ENCODE measurements around the gene AKR1A1. TPM values are rescaled to one million over a fixed set of nuclear protein-coding genes. Genes with fewer than 3 reads are reported as not detected.

AKR1A1 gene
- total RNA-seq, 1 donor from 2014 or later: 214 TPM

DNA sequence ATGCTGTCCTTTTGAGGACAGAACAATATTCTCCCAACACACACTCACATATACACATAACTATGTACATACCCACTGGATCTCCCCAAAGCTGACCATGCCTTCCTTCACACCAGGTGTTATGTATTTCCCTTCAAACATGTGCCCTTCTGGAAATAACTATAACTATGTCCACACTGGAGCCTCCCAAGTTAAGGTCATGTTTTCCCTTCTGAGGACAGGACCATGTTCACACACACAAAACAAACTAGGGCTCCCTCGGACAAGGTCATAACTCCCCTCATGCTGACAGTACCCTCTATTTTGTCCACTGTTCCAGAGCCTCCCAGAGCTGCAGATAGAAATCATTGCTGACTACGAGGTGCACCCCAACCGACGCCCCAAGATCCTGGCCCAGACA, 42.7 kb upstream of the AKR1A1 start:
- Mint-ChIP-seq H3K9me3 (ENCODE audit: low read depth) (no peaks in the 10 kb centered on the region), H3K4me1 (ENCODE audit: low read depth) (peaks cover 2% of the 10 kb centered on the region), H3K36me3 (ENCODE audit: insufficient read depth) (peaks cover 15% of the 10 kb centered on the region), H3K27me3 (no peaks in the 10 kb centered on the region), H3K4me3 (ENCODE audit: low read depth) (no peak overlapping the region), H3K27ac (peak overlapping the region; percentile 10)
- no peak for TF ChIP-seq CTCF (IDR thresholded peaks at IDR 0.05; ENCODE audit: unreplicated experiment)
- DNase-seq (ENCODE audit: low spot score, unreplicated experiment): no peak

DNA sequence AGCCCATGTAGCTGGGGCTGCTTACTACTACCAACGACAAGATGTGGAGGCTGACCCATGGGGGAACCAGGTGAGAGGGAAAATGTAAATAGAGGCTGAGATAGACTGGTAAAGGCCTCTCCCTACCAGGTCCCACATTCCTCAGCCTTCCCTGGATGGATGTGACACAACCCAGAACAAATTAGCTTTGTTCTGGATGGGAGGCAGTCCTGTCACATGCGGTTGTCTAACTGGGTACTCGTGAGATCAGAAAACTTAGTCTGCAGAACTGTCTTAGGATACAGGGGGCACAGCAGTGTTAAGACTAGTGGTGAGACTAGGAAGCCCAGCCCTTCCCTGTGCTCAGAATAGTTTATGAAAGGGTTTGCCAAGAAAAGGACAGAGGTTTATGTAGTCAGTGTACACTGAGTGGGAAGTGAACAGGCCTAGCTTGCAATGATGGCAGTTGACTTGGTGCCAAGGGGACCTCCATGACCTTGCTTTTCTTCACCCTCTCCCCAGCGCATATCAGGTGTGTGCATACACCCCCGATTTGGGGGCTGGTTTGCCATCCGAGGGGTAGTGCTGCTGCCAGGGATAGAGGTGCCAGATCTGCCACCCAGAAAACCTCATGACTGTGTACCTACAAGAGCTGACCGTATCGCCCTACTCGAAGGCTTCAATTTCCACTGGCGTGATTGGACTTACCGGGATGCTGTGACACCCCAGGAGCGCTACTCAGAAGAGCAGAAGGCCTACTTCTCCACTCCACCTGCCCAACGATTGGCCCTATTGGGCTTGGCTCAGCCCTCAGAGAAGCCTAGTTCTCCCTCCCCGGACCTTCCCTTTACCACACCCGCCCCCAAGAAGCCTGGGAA, 42.1 kb upstream of the AKR1A1 start:
- H3K4me3 Mint-ChIP-seq (ENCODE audit: low read depth): no peak overlapping the region
- no peak for DNase-seq (ENCODE audit: low spot score, unreplicated experiment)
- peaks cover 7% of the 10 kb centered on the region for H3K4me1 Mint-ChIP-seq (ENCODE audit: low read depth)
- H3K27me3 Mint-ChIP-seq: no peaks in the 10 kb centered on the region
- TF ChIP-seq CTCF (IDR thresholded peaks at IDR 0.05; ENCODE audit: unreplicated experiment): no peak
- peak overlapping the region; percentile 10 for H3K27ac Mint-ChIP-seq
- H3K36me3 Mint-ChIP-seq (ENCODE audit: insufficient read depth): peaks cover 16% of the 10 kb centered on the region
- no peaks in the 10 kb centered on the region for H3K9me3 Mint-ChIP-seq (ENCODE audit: low read depth)

DNA sequence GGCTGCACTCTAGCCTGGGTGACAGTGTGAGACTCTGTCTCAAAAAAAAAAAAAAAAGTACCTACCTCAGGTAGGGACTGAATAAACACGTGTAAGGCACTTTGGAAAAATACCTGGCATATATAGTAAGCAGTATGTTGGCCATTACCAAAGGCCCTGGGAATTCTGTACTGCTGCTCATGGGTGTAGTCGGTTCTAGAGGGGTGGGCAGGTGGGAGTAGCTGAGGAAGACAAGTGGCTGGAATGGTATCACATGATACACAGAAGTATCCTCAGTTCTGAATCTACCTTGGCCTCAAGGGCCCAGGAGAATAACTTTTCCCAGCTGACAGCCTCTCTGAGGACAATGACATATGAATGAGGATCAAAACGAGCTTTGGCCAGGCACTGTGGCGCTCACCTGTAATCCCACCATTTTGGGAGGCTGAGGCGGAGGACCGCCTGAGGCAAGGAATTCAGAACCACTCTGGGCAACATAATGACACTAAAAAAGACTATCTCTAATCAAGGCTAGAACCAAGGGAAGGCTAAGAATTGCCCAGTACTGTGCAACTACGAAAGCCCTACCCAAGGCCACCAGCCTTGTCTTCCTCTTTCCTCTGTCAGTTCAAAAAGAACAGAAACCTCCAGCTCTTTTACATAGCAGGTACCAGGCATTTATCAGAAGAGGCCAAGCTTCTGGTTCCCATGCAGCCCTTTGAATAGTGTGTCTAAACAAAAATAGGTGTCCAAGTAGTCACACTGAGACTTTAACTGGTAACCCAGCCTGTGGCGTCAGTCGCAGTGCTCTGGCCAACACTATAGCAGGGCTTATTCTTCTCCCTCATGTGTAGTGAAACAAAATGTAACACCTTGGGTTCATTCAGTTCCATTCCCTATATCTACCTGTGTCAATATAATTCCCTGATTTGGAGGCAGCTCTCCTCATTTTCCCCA, 40.3 kb upstream of the AKR1A1 start:
- no peak for DNase-seq (ENCODE audit: low spot score, unreplicated experiment)
- Mint-ChIP-seq H3K27ac (no peak overlapping the region), H3K4me3 (ENCODE audit: low read depth) (no peak overlapping the region), H3K36me3 (ENCODE audit: insufficient read depth) (peaks cover 26% of the 10 kb centered on the region), H3K27me3 (no peaks in the 10 kb centered on the region), H3K4me1 (ENCODE audit: low read depth) (peaks cover 24% of the 10 kb centered on the region), H3K9me3 (ENCODE audit: low read depth) (no peaks in the 10 kb centered on the region)
- no peak for TF ChIP-seq CTCF (IDR thresholded peaks at IDR 0.05; ENCODE audit: unreplicated experiment)

GRCh38 chr1:45510972-45511527, 39.6 kb upstream of the AKR1A1 start:
- Mint-ChIP-seq H3K27me3 (no peaks in the 10 kb centered on the region), H3K4me1 (ENCODE audit: low read depth) (peaks cover 26% of the 10 kb centered on the region)

More at GRCh38 chr1:45510972-45511527, 39.6 kb upstream of the AKR1A1 start:
- Mint-ChIP-seq H3K4me3 (ENCODE audit: low read depth) (no peak overlapping the region), H3K36me3 (ENCODE audit: insufficient read depth) (peaks cover 29% of the 10 kb centered on the region), H3K9me3 (ENCODE audit: low read depth) (no peaks in the 10 kb centered on the region), H3K27ac (no peak overlapping the region)
- no peak for DNase-seq (ENCODE audit: low spot score, unreplicated experiment)
- no peak for TF ChIP-seq CTCF (IDR thresholded peaks at IDR 0.05; ENCODE audit: unreplicated experiment)
